KMS-11 (cell line): ENCODE measurements around the gene ZFP36L2.

Experiments
- H2AFZ ChIP-seq: fragments of 200-600 bp; sonication (generic); 2 replicates; pipeline ENCODE4 v1.6.1; 2016; ENCODE audit warnings: antibody characterized with exemption, mixed run types, low read depth
- H3K27ac ChIP-seq: fragments of 200-600 bp; sonication (generic); 2 replicates; pipeline ENCODE4 v1.6.1; 2016; ENCODE audit warnings: mild to moderate bottlenecking, mixed run types
- H3K27me3 ChIP-seq: fragments of 200-600 bp; sonication (generic); 2 replicates; pipeline ENCODE4 v1.6.1; 2017; ENCODE audit warnings: mild to moderate bottlenecking, low read depth, mixed run types, moderate library complexity; ENCODE audit not compliant: insufficient read depth
- H3K36me3 ChIP-seq: fragments of 200-600 bp; sonication (generic); 2 replicates; pipeline ENCODE4 v1.6.1; 2017; ENCODE audit warnings: mild to moderate bottlenecking, mixed run types; ENCODE audit not compliant: insufficient read depth
- H3K4me1 ChIP-seq: fragments of 200-600 bp; sonication (generic); 2 replicates; pipeline ENCODE4 v1.6.1; 2016; ENCODE audit warnings: mild to moderate bottlenecking, low read depth, mixed run types; ENCODE audit not compliant: poor library complexity, severe bottlenecking
- H3K4me2 ChIP-seq: fragments of 200-600 bp; sonication (generic); 2 replicates; pipeline ENCODE4 v1.7.0; 2016; ENCODE audit warnings: mild to moderate bottlenecking, mixed run types
- H3K4me3 ChIP-seq: fragments of 200-600 bp; sonication (generic); IDR thresholded peaks from 2 replicates; pipeline ENCODE4 v1.6.1; 2017; ENCODE audit warnings: low read depth, low read length, mixed read lengths; ENCODE audit not compliant: insufficient read depth
- H3K79me2 ChIP-seq: fragments of 200-600 bp; sonication (generic); 2 replicates; pipeline ENCODE4 v1.6.1; 2016; ENCODE audit warnings: low read depth, mixed run types; ENCODE audit not compliant: insufficient read depth
- H3K9ac ChIP-seq: fragments of 200-600 bp; sonication (generic); 2 replicates; pipeline ENCODE4 v1.6.1; 2016; ENCODE audit warnings: mild to moderate bottlenecking, mixed run types
- H4K20me1 ChIP-seq: fragments of 200-600 bp; sonication (generic); 2 replicates; pipeline ENCODE4 v1.6.1; 2016; ENCODE audit warnings: mild to moderate bottlenecking, mixed run types; ENCODE audit not compliant: insufficient read depth
- TF ChIP-seq, protein P1 (sequence below): fragments of 200-600 bp; sonication (generic); conservative IDR thresholded peaks from 2 replicates; pipeline ENCODE4 v1.6.1; 2017; ENCODE audit warnings: low read depth, mild to moderate bottlenecking, antibody characterized with exemption, low read length, moderate library complexity, mixed read lengths

The ZFP36L2 gene

DNA sequence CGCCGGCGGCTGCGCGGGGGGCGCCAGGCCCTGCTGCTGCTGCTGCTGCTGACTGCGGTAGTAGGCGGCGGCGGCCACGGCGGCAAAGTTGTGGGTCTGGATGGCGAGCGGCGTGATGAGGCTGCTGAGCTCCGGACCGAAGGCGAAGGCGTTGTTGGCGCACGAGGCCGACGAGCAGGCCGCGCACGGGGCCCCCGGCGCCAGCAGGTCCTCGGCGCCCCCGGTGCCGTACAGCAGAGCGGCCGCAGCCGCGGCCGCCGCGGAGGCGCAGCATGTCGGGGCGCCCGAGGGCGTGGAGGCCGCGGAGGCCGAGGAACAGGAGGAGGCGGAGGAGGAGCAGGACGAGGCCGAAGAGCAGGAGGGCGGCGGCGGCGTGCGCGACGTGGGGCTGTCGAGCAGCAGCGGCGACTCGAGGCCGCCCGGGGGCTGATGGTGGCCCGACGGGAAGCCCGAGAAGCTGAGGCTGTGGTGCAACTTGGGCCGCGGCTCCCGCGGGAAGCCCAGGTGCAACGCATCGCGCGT, 1.8 kb downstream of the ZFP36L2 start:
- H3K36me3 ChIP-seq: peaks cover 23% of the 10 kb centered on the region
- H3K9ac ChIP-seq: no peak overlapping the region
- H3K27ac ChIP-seq: peak overlapping the region; percentile 99; the same call in 1 of the 2 replicates
- no peak overlapping the region for H2AFZ ChIP-seq
- peaks cover 59% of the 10 kb centered on the region for H3K4me1 ChIP-seq
- peaks cover 61% of the 10 kb centered on the region for H3K79me2 ChIP-seq
- peaks cover 9% of the 10 kb centered on the region; the same call in 1 of the 2 replicates for H4K20me1 ChIP-seq
- H3K4me2 ChIP-seq: peak overlapping the region; percentile 74; the same call in 1 of the 2 replicates
- TF ChIP-seq, protein P1, sequence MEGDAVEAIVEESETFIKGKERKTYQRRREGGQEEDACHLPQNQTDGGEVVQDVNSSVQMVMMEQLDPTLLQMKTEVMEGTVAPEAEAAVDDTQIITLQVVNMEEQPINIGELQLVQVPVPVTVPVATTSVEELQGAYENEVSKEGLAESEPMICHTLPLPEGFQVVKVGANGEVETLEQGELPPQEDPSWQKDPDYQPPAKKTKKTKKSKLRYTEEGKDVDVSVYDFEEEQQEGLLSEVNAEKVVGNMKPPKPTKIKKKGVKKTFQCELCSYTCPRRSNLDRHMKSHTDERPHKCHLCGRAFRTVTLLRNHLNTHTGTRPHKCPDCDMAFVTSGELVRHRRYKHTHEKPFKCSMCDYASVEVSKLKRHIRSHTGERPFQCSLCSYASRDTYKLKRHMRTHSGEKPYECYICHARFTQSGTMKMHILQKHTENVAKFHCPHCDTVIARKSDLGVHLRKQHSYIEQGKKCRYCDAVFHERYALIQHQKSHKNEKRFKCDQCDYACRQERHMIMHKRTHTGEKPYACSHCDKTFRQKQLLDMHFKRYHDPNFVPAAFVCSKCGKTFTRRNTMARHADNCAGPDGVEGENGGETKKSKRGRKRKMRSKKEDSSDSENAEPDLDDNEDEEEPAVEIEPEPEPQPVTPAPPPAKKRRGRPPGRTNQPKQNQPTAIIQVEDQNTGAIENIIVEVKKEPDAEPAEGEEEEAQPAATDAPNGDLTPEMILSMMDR: no peak
- no peaks in the 10 kb centered on the region for H3K27me3 ChIP-seq
- no peak overlapping the region for H3K4me3 ChIP-seq

DNA sequence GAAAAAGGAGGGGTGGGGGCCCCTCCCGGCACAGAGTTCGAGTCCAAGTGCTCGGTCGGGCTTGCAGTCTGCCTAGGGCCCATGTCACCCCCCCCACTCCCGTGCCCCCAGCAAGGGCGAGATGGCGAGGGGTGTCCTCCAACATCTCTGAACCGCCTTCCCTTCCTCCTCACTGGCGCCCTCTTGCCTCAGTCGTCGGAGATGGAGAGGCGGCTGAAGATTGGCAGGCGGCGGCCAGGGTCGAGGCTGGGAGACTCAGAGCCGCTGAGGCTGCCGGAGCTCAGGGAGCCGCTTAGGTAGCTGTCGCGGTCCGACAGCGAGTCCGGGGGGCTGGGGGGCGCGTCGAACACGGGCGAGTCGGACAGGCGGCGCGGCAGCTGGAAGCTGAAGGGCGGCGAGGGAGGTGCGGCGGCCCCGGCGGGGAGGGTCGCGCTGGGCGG, 2.3 kb downstream of the ZFP36L2 start:
- Histone ChIP-seq H3K4me2 (peak overlapping the region; percentile 89), H2AFZ (no peak overlapping the region), H3K4me1 (peaks cover 57% of the 10 kb centered on the region), H4K20me1 (peaks cover 9% of the 10 kb centered on the region; the same call in 1 of the 2 replicates), H3K79me2 (peaks cover 61% of the 10 kb centered on the region), H3K9ac (no peak overlapping the region), H3K27ac (peak overlapping the region; percentile 89; the same call in 1 of the 2 replicates), H3K4me3 (no peak overlapping the region), H3K27me3 (no peaks in the 10 kb centered on the region), H3K36me3 (peaks cover 23% of the 10 kb centered on the region)
- TF ChIP-seq, protein P1: 0 out of 2 replicates have a peak, but pooled peaks have one; percentile 9

DNA sequence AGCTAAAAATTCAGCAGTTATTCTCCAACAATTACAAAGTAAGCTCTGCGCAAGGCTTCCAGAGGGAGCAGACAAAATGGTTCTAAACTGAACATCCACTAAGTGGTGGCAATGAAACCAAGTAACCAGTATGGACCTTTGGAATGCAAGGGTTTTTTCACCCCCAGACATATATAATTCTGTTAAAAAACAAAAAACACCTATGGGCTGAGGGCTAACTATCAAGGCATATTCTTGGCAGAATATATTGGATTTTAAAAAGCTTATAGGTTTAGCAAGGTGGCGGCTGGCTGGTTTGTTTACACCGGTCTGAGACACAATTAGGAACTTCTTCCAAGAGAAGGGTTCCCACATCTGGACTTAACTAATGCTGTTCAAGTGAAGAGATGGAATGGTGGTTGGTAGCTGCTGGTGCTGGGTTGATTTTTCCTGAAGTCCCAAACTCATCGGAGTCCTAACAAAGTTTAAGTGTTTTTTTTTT, 2.8 kb downstream of the ZFP36L2 start:
- Histone ChIP-seq H3K9ac (no peak overlapping the region), H3K4me1 (peaks cover 55% of the 10 kb centered on the region), H2AFZ (no peak overlapping the region), H3K36me3 (peaks cover 23% of the 10 kb centered on the region), H3K4me2 (peak overlapping the region; percentile 89), H3K4me3 (no peak overlapping the region), H4K20me1 (peaks cover 9% of the 10 kb centered on the region; the same call in 1 of the 2 replicates), H3K27me3 (no peaks in the 10 kb centered on the region), H3K27ac (peak overlapping the region; percentile 89; the same call in 1 of the 2 replicates), H3K79me2 (peaks cover 61% of the 10 kb centered on the region)
- TF ChIP-seq, protein P1: no peak

DNA sequence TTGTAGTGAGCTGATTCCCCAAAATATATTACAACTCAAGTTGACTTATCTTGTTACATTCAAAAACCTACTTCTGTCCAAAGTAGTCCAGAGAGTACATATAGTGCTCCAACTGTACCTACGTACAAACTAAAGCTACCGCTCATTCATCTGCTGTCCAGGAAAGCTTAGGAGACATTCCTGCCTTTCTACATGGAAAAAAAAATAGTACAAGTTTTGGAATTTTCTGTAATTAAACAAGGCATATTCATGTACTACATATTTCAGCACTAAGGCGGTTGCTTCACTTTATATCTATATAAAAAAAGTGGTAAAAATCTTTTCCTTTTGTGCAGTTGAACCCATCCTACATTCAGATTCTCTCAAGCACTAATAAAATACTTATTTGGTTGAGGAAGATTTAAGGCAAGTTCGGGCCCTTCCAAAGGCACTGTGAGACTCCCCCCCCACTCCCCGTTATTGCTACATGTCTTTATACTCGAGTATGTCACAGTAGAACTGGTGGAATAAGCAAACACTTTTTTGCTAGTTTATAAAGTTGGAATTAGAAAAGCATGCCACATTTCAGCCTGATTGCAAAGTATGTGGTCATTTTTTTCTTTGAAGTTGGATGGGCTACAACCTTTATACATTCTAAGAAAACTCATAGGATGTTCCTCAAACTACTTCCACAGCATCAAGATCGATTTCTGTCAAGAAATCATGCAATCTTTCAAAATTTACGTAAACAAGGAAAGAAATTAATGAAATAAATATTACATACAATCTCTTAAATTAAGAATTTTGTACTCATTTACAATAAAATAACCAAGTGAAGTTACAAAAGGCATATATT, 3.7 kb downstream of the ZFP36L2 start:
- peaks cover 58% of the 10 kb centered on the region for H3K79me2 ChIP-seq
- no peak overlapping the region for H2AFZ ChIP-seq
- peak overlapping the region; percentile 89 for H3K4me2 ChIP-seq
- peaks cover 55% of the 10 kb centered on the region for H3K4me1 ChIP-seq
- TF ChIP-seq, protein P1: no peak
- H3K9ac ChIP-seq: no peak overlapping the region; the same call in 1 of the 2 replicates
- H3K36me3 ChIP-seq: peaks cover 23% of the 10 kb centered on the region
- peaks cover 9% of the 10 kb centered on the region; the same call in 1 of the 2 replicates for H4K20me1 ChIP-seq
- no peak overlapping the region for H3K4me3 ChIP-seq
- peak overlapping the region; percentile 89; the same call in 1 of the 2 replicates for H3K27ac ChIP-seq
- H3K27me3 ChIP-seq: no peaks in the 10 kb centered on the region
